LHCN-M2 (cell line): ENCODE results near the gene MPO. TPM values are rescaled to one million over a fixed set of nuclear protein-coding genes. Genes with fewer than 3 reads are reported as not detected.

Experiments
- DNase-seq: peaks from one replicate; pipeline ENCODE4 v3.0.0-alpha.2; 2012; ENCODE audit warnings: low read depth
- total RNA-seq: library from RNA; depleted of rRNA; stranded (reverse); fragments of >200 nt; gene quantifications from 2 replicates; pipeline ENCODE4 v1.2.3, GENCODE V29; 2014

MPO gene
- total RNA-seq, 1 experiment from 2014 or later: not detected

GRCh38 chr17:58265902-58266875 is 14.5 kb downstream of the MPO start:
- no peak for DNase-seq

GRCh38 chr17:58265271-58265670 is 15.5 kb downstream of the MPO start:
- no peak for DNase-seq

- DNase-seq: no peak
These were observed 16.2 kb downstream of the MPO start for GRCh38 chr17:58264407-58265103.

- DNase-seq: no peak
These were observed 17.0 kb downstream of the MPO start for GRCh38 chr17:58263773-58264172.

- DNase-seq: no peak
These were observed 18.6 kb downstream of the MPO start for GRCh38 chr17:58262149-58262548.

- no peak for DNase-seq
These were observed 25.9 kb downstream of the MPO start for GRCh38 chr17:58254803-58255202.

- DNase-seq: no peak
These were observed 27.7 kb downstream of the MPO start for GRCh38 chr17:58253082-58253481.

DNA sequence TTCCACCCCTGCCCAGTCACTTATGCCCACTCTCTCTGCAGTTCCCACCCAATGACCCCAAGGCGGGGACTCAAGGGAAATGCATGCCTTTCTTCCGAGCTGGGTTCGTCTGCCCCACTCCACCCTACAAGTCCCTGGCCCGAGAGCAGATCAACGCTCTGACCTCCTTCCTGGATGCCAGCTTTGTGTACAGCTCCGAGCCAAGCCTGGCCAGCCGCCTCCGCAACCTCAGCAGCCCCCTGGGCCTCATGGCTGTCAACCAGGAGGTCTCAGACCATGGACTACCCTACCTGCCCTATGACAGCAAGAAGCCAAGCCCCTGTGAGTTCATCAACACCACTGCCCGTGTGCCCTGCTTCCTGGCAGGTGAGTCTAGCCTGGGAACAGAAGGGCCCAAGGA is 28.6 kb downstream of the MPO start:
- DNase-seq: no peak

DNA sequence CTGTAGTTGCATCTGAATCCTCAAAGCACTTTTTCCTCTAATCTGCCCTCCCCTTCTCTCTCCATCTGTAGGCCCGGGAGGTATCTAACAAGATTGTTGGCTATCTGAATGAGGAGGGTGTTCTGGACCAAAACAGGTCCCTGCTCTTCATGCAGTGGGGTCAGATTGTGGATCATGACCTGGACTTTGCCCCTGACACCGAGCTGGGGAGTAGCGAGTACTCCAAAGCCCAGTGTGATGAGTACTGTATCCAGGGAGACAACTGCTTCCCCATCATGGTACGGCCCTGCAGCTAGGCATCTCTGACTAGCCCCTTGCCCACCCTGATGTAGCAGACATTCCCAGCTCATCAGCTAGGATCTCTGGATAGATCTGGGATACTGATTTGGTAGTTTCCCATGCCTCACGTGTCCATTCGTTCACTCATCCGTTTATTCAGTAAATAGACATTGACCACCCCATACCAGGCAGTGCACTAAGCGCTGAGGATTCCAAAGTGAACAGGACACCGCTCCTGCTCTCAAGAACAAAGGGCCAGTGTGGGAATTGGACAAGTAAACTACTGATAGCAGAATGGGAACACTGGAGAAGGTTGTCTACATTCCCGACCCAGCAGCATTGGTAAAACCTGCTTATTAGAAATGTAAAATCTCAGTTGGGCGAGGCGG is 30.3 kb downstream of the MPO start:
- DNase-seq: no peak

GRCh38 chr17:58249270-58250133 is 31.2 kb downstream of the MPO start:
- DNase-seq: peak; percentile 39

DNA sequence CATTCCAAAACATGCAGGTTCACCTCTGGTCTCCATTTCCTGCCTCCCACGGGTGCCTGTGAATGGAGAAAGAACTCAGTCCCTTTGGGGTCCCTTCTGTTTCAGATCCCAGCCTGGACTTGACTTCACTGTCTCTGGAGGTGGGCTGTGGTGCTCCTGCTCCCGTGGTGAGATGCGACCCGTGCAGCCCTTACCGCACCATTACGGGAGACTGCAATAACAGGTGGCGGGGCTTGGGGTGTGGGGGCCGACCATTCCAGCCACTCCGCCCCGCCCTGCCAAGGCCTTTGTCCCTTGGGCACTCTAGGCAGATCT is 31.8 kb downstream of the MPO start:
- no peak for DNase-seq

GRCh38 chr17:58247511-58248363 is 33.0 kb downstream of the MPO start:
- DNase-seq: no peak

DNA sequence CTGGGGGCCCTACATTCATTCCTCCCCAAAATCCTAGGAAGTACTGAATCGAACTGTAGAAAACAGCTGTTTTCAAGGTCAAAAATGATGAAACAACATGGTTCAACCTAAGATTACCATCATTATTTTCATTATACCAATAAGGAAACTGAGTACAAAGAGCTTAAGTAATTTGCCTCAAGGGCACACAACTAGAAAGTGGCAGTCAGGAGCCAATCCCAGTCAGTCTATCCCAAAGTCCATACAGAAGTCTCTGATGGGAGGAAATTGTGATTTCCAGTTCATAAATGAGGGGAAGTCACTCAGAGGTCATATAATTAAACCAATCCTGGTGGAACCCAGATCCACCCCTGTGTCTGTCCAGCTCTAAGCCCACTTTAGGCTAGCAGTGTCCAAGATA is 34.0 kb downstream of the MPO start:
- DNase-seq: no peak

DNA sequence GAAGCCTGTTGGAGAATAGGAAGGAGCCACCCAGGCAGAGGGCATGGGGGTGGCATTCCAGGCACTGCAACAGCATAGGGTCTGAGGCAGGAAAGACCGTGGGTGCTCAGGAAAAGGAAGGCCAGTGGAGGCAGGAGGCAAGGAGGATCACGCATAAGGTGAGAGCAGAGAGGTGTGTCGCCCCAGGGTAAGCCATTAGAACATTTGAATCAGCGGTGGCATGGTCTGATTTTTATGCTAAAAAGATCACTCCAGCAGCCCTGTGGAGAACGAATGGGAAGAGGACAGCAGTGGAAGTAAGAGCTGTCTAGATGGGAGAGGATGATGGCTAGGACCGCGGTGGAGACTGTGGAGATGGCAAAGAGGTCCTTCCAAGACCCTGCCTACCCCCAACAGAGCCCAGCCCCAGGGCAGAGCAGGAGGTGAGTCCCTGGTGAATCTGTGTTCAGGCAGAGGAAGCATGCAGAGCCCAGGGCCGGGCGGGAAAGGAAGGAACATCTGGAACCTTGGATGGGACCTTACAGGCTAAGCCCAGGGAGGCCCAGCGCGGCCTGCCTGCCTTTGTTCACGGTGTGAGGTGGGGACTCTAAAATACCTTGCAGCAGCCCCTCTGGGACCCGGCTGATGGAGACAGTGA is 34.5 kb downstream of the MPO start:
- DNase-seq: no peak

- no peak for DNase-seq
These were observed 35.2 kb downstream of the MPO start for GRCh38 chr17:58245428-58246103.

DNA sequence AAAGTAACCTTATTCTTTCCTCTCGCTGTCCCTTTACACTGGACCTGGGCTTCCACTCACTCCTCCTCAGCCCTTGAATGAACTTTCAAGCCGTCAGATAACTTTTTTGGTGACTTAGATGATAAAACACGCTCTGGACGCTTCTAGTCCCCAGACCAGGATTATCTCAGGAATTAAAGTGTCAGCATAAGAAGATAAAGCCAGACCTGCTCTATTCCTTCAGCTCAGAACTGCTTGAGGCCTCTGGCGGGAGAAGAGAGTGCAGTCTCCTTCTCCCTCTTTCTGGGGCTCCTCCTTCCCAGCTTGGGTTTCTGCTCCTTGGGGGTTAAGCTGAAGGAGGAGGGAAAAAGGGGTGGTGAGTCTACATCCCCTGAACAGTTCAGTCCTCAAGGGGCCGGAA is 35.8 kb downstream of the MPO start:
- no peak for DNase-seq

DNA sequence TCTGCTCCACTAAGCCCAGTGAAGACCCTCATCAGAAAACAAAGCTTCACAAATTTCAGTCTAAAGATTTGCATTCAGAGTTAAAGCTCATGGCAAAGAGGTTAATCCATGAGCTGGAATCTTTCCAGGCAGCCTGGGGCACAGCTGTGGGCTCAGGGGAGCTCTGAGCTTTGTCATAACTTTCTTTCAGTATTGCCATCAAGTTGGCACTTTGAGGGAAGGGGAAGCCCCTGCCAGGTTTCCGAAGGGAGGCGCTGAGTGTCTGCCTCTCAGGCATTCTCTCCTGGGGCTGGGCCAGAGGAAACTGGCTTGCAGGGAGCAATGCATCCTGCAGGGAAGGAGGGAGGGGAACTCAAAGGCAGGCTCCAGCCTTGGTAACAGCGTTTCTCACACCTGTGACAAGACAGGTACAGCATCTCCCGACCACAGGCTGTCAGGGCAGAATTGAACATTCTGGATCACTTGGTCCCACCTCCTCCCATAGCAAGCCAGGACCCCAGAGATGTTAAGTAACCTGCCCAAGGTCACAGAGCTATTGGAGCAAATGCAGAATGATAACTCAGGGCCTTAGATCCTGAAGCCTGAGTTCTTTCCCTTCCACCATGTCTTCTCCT is 38.5 kb downstream of the MPO start:
- DNase-seq: no peak

- no peak for DNase-seq
These were observed 40.7 kb downstream of the MPO start for GRCh38 chr17:58239987-58240386.

DNA sequence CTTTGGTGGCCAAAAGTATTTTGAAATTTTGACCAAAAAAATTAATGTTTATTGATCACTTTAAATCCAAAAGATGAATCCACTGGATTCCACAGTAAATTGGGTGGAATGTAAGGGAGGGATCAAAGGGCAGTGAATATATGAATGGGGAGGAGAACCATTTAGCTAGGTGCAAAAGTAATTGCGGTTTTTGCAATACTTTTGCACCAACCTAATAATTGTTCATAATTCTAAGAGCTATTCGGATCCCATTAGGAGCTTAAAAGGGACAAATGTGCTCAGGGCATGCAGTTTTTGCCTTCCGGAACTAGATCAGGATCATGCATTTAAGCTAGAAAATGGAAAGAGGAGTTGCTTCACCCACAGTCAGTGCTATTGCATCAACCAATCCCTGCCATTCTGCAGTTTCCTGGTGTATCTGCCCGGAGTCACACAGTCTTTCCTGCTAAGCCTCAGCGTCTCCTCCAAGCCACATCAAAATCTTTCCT is 42.5 kb downstream of the MPO start, which contains the start of gene LPO:
Gene LPO (plus strand): TSS at position 438 of the 488 bp plus-strand sequence. CDS start 4,396 bp downstream, outside the sequence.
- no peak for DNase-seq
